Activated CD4-positive, alpha-beta memory T cell treated with anti-CD3 and anti-CD28 coated beads for 36 hours (primary cell): ENCODE results near the gene DAP3. TPM values are rescaled to one million over a fixed set of nuclear protein-coding genes. Genes with fewer than 3 reads are reported as not detected.
"Not testable (repeated sequence)": the region's sequence is repeated elsewhere in the genome, so short reads cannot be mapped to it uniquely, and the experiment has no call there.

Source experiments
- CTCF ChIA-PET: fragments of 350-600 bp; sonication (Branson Sonifier 250); formaldehyde crosslinking; loops from one replicate; lab custom pipeline; 2021; ENCODE audit warnings: antibody characterized with exemption, inconsistent platforms; lab: Charles Lee
- POLR2A ChIA-PET: fragments of 350-600 bp; sonication (Branson Sonifier 250); formaldehyde crosslinking; loops from one replicate; lab custom pipeline; 2021; ENCODE audit warnings: antibody characterized with exemption; lab: Charles Lee
- DNase-seq: peaks from one replicate; pipeline ENCODE4 v3.0.0-alpha.2; 2020
- H3K27ac Mint-ChIP-seq: one replicate; pipeline ENCODE4 v1.8.0; 2021; ENCODE audit warnings: mixed read lengths
- H3K27me3 Mint-ChIP-seq: one replicate; pipeline ENCODE4 v1.8.0; 2021; ENCODE audit warnings: mixed read lengths
- H3K36me3 Mint-ChIP-seq: one replicate; pipeline ENCODE4 v1.8.0; 2021; ENCODE audit warnings: mixed read lengths
- H3K4me1 Mint-ChIP-seq: one replicate; pipeline ENCODE4 v1.8.0; 2021; ENCODE audit warnings: low read depth, mixed read lengths
- H3K4me3 Mint-ChIP-seq: one replicate; pipeline ENCODE4 v1.8.0; 2021; ENCODE audit warnings: mild to moderate bottlenecking, mixed read lengths
- H3K9me3 Mint-ChIP-seq: one replicate; pipeline ENCODE4 v1.8.0; 2021; ENCODE audit warnings: mixed read lengths
- intact Hi-C: fragments of 100-400 bp; cut with micrococcal nuclease; formaldehyde crosslinking; loops from one replicate; pipeline ENCODE4 v1.15.1; 2023
- total RNA-seq, 2 experiments: library from RNA; stranded (reverse); gene quantifications; one replicate each; pipeline ENCODE4 v1.2.3, GENCODE V29; 2021

Gene DAP3
- total RNA-seq = 100 to 1,000 TPM; 142 to 145 TPM

GRCh38 chr1:155689081-155689607 lies at the start of gene DAP3:
Gene DAP3, plus strand, starts transcription at chr1:155689091. Its CDS starts 20,689 bp downstream, at chr1:155709780.
- CTCF ChIA-PET = interaction anchor here (1.2 kb wide), 1 partner anchor 365 kb away, joined by 3 read pairs; no protein-coding TSS in a partner anchor
- Mint-ChIP-seq H3K4me3 (peak within 1 kb of the TSS; percentile 97), H3K27ac (peak within 1 kb of the TSS; percentile 94), H3K36me3 (peaks cover 34% of the 10 kb centered on the region), H3K4me1 (peaks cover 58% of the 10 kb centered on the region)
- DNase-seq, H3K9me3 Mint-ChIP-seq, POLR2A ChIA-PET, H3K27me3 Mint-ChIP-seq: not testable (repeated sequence)
- intact Hi-C loops = loop anchor here (5.0 to 10.0 kb wide), 3 partner anchors 58 to 497 kb away; partner anchors contain the start of gene RIT1

GRCh38 chr1:155640367-155640766 lies 48.5 kb upstream of the DAP3 start:
- Mint-ChIP-seq H3K9me3 (peaks cover 23% of the 10 kb centered on the region), H3K27ac (no peak overlapping the region), H3K4me3 (no peak overlapping the region), H3K36me3 (peaks cover 7% of the 10 kb centered on the region), H3K27me3 (no peaks in the 10 kb centered on the region), H3K4me1 (peaks cover 18% of the 10 kb centered on the region)
- ChIA-PET POLR2A (no interaction called here), CTCF (interaction anchor here (0.6 kb wide), 1 partner anchor 220 kb away, joined by 3 read pairs; no protein-coding TSS in a partner anchor)
- intact Hi-C loops = no loop called here
- DNase-seq = no peak

- H3K27ac Mint-ChIP-seq, H3K4me3 Mint-ChIP-seq, H3K4me1 Mint-ChIP-seq, CTCF ChIA-PET, intact Hi-C loops, POLR2A ChIA-PET, H3K36me3 Mint-ChIP-seq, H3K27me3 Mint-ChIP-seq, DNase-seq: not testable (repeated sequence)
- peaks cover 23% of the 10 kb centered on the region for H3K9me3 Mint-ChIP-seq
Observed at GRCh38 chr1:155642559-155643180, 46.2 kb upstream of the DAP3 start.

GRCh38 chr1:155643230-155643629 lies 45.7 kb upstream of the DAP3 start:
- CTCF ChIA-PET = no interaction called here
- Mint-ChIP-seq H3K9me3 (peaks cover 23% of the 10 kb centered on the region), H3K27me3 (no peaks in the 10 kb centered on the region), H3K36me3 (peaks cover 7% of the 10 kb centered on the region), H3K4me3 (no peak overlapping the region), H3K27ac (no peak overlapping the region), H3K4me1 (no peaks in the 10 kb centered on the region)
- POLR2A ChIA-PET = no interaction called here
- DNase-seq = no peak
- intact Hi-C loops = no loop called here

- Mint-ChIP-seq H3K27me3 (no peaks in the 10 kb centered on the region), H3K4me3 (no peak overlapping the region), H3K36me3 (peaks cover 7% of the 10 kb centered on the region), H3K4me1 (no peaks in the 10 kb centered on the region), H3K27ac (no peak overlapping the region), H3K9me3 (peaks cover 23% of the 10 kb centered on the region)
- ChIA-PET POLR2A (no interaction called here), CTCF (no interaction called here)
- intact Hi-C loops = no loop called here
- no peak for DNase-seq
Observed at GRCh38 chr1:155645034-155645598, 43.8 kb upstream of the DAP3 start.

- no peaks in the 10 kb centered on the region for H3K4me1 Mint-ChIP-seq
- CTCF ChIA-PET = no interaction called here
- no peak overlapping the region for H3K27ac Mint-ChIP-seq
- POLR2A ChIA-PET = interaction anchor here (1.1 kb wide), 1 partner anchor 10 kb away, joined by 3 read pairs; no protein-coding TSS in a partner anchor
- intact Hi-C loops = no loop called here
- H3K27me3 Mint-ChIP-seq = no peaks in the 10 kb centered on the region
- peaks cover 23% of the 10 kb centered on the region for H3K9me3 Mint-ChIP-seq
- no peak overlapping the region for H3K4me3 Mint-ChIP-seq
- H3K36me3 Mint-ChIP-seq = peaks cover 7% of the 10 kb centered on the region
- DNase-seq = no peak
Observed at GRCh38 chr1:155645648-155646047, 43.2 kb upstream of the DAP3 start.

- no peaks in the 10 kb centered on the region for H3K27me3 Mint-ChIP-seq
- H3K27ac Mint-ChIP-seq = no peak overlapping the region
- DNase-seq = no peak
- H3K9me3 Mint-ChIP-seq = peaks cover 23% of the 10 kb centered on the region
- intact Hi-C loops = no loop called here
- no peak overlapping the region for H3K4me3 Mint-ChIP-seq
- H3K36me3 Mint-ChIP-seq = peaks cover 7% of the 10 kb centered on the region
- CTCF ChIA-PET = interaction anchor here (1.5 kb wide), 1 partner anchor 395 kb away, joined by 3 read pairs; no protein-coding TSS in a partner anchor
- no peaks in the 10 kb centered on the region for H3K4me1 Mint-ChIP-seq
- POLR2A ChIA-PET = interaction anchor here (1.1 kb wide), 1 partner anchor 9 kb away, joined by 3 read pairs; no protein-coding TSS in a partner anchor
Observed at GRCh38 chr1:155646307-155646706, 42.6 kb upstream of the DAP3 start.

GRCh38 chr1:155648207-155649147 lies 40.4 kb upstream of the DAP3 start:
- Mint-ChIP-seq H3K27ac (no peak overlapping the region), H3K4me3 (no peak overlapping the region), H3K27me3 (no peaks in the 10 kb centered on the region), H3K9me3 (peaks cover 4% of the 10 kb centered on the region), H3K4me1 (no peaks in the 10 kb centered on the region), H3K36me3 (no peaks in the 10 kb centered on the region)
- CTCF ChIA-PET = interaction anchor here (1.0 kb wide), 1 partner anchor 398 kb away, joined by 3 read pairs; no protein-coding TSS in a partner anchor
- no peak for DNase-seq
- POLR2A ChIA-PET = no interaction called here
- intact Hi-C loops = no loop called here

GRCh38 chr1:155649676-155650075 lies 39.2 kb upstream of the DAP3 start:
- ChIA-PET CTCF (no interaction called here), POLR2A (no interaction called here)
- no peak overlapping the region for H3K4me3 Mint-ChIP-seq
- no peaks in the 10 kb centered on the region for H3K4me1 Mint-ChIP-seq
- H3K27ac Mint-ChIP-seq = no peak overlapping the region
- no peaks in the 10 kb centered on the region for H3K36me3 Mint-ChIP-seq
- H3K9me3 Mint-ChIP-seq = no peaks in the 10 kb centered on the region
- intact Hi-C loops = no loop called here
- no peak for DNase-seq
- no peaks in the 10 kb centered on the region for H3K27me3 Mint-ChIP-seq

GRCh38 chr1:155650231-155650757 lies 38.6 kb upstream of the DAP3 start:
- POLR2A ChIA-PET = no interaction called here
- CTCF ChIA-PET = no interaction called here
- no peak for DNase-seq
- Mint-ChIP-seq H3K27me3 (no peaks in the 10 kb centered on the region), H3K9me3 (no peaks in the 10 kb centered on the region), H3K27ac (no peak overlapping the region), H3K4me3 (no peak overlapping the region), H3K4me1 (no peaks in the 10 kb centered on the region), H3K36me3 (no peaks in the 10 kb centered on the region)
- intact Hi-C loops = no loop called here

- no peak overlapping the region for H3K27ac Mint-ChIP-seq
- ChIA-PET POLR2A (no interaction called here), CTCF (interaction anchor here (0.6 kb wide), 1 partner anchor 57 kb away, joined by 3 read pairs; no protein-coding TSS in a partner anchor)
- H3K9me3 Mint-ChIP-seq = no peaks in the 10 kb centered on the region
- no peaks in the 10 kb centered on the region for H3K4me1 Mint-ChIP-seq
- DNase-seq = no peak
- H3K27me3 Mint-ChIP-seq = no peaks in the 10 kb centered on the region
- no peak overlapping the region for H3K4me3 Mint-ChIP-seq
- intact Hi-C loops = no loop called here
- no peaks in the 10 kb centered on the region for H3K36me3 Mint-ChIP-seq
Observed at GRCh38 chr1:155651861-155652661, 36.8 kb upstream of the DAP3 start.
